Stimulated activated CD8-positive, alpha-beta memory T cell treated with anti-CD3 and anti-CD28 coated beads, Interleukin-12 subunit alpha, Interleukin-12 subunit beta, amount 100 ng/mL, for 4 hours (primary cell): Measurements from ENCODE around the gene AURKAIP1.
"Not testable (repeated sequence)": the region's sequence is repeated elsewhere in the genome, so short reads cannot be mapped to it uniquely, and the experiment has no call there.

Experiments
- DNase-seq: peaks from one replicate; pipeline ENCODE4 v3.0.0-alpha.2; 2020; ENCODE audit warnings: low read depth

Gene AURKAIP1

GRCh38 chr1:1385339-1385738 lies 10.3 kb upstream of the AURKAIP1 start:
- DNase-seq, result not testable (repeated sequence)

- DNase-seq, result no peak
Observed at GRCh38 chr1:1381294-1381693, 6.3 kb upstream of the AURKAIP1 start.

DNA sequence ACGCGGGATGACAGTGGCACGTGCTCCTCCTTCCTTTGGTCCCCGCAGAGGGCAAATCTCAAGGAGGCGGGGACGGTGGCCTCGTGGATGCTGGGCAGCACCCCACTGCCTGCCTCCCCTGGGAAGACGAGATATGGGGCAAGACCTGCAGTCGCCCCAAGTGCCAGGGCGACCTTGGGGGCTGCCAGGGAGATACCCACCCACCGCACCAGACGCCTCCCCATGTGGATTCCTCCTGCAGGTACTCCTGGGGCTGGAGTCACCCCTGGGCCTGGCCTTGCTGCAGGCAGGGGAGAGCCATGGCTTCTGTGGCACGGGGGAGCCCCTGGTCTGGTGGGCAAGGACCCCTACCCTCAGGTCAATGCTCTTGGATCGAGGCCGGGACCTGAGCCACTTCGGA lies 5.9 kb upstream of the AURKAIP1 start:
- DNase-seq, result no peak

- DNase-seq, result no peak
Observed at GRCh38 chr1:1377540-1378205, 2.7 kb upstream of the AURKAIP1 start.

DNA sequence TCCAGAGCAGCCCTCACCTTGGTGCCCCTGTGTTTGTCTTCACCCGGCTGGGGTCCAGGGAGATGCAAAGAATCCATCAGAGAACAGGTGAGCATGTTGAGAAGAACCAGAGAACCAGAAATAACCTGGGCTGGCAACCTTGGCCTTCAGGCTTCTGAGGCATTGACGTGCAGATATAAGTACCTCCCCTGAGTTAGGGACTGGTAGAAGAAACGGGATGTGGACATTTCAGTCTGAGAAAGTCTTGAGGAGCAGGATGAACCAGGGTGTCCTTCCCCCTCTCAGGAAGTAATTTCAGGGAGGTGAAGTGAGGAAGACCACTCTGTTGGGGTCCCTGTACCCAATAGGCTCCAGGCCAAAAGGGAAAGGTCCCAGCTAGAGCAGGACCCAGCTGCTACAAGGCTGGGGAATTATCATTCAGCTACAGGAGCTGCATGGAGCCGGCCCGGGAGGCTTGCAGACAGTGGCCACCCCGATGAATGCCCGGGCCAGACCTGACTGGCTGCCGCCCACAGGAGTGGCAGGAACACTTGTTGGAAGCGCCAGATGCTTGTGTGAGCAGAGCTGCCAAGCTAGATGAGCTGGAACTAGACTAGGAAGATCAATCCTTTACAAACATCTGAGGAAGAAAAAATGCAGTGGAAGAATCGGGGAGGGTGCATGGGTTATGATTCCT lies 1.7 kb upstream of the AURKAIP1 start:
- DNase-seq, result no peak

DNA sequence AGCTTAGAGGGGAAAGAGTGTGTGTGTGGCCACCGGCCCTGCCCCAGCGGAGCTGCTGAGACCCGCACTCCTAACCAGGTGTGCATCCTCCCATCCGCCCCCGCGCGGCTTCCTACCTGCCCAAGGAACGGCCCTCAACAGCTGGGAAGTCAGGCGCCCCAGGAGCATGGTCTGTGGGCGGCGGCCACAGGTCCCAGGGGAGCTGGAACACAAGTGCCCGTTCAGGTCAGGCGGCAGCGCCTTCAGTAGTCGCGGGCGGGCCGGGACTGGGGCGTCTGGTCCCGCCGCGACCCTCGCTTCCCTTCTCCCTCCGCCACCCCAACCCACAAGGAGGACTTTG lies 448 bp downstream of the AURKAIP1 start:
- DNase-seq, result no peak

DNA sequence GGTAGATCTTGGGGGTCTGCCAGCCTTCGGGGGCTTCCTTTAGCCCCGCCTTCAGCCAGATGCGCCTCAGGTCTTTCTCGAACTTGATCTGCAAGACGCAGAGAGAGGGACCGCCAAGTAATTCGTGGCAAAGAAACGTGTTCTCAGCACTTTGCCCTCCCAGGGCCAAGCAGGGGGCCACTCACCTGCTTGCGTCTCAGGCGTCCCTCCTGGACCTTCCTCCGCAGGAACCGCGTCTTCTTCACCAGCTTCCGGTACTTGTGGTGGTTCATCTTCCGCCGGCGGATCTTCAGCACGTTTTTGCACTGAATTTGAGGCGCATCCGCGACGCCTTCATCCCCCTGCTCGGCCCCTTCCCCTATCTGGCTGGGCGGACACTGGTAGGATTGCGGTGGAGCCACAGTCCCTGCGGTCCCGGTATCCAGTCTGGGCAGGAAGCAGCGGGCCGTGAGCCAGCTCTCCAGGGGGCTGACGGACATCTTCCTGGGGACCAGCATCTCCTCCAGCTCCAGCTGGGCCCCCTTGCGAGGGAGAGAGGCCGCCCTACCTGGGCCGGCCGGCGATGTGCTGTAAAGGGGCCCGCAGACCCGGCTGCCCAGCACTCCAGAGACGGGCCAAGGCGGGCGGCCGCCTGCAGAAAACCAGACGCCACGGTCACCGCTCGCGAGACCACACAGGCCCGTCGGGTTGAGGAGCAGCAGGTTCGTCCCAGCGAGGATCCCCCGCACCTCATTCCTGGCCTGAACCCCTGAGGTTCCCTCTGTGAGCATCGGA lies 1.0 kb downstream of the AURKAIP1 start:
- no peak for DNase-seq

DNA sequence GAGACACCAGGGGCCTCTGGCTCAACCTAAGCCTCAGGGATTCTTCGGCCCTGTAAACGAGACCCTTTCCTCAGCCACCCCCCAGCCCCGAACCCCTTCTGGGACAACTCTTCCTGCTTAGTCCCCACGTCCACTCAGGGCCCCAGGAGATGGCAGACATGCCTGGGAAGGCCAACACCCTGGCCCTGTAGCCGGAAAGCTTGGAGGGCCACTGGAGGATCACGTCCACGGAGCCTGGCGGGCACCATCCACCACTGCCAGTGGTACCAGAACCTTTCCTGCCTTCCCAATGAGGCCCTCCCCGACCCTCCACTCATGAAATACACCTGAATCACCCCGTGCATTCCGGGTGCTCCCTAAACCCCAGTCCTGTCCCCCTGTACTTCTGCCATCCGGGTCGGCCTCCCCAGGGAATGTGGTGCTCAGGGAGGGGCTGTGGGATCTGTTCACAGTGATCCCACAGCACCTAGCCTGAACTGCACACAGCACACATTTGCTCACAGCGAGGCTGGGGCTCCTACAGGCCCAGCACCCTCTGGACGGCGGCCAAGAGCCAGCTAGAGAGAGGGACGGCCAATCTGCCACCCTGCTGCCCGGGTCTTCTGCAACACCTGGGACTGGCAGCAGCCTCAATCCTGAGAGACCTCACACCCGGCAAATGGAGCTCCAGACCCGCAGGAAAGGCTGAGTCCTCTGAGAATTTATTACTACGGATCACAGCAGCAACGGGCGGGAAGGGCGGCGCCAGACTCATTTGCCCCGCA lies 1.8 kb downstream of the AURKAIP1 start:
- no peak for DNase-seq

GRCh38 chr1:1371746-1372711 lies 3.0 kb downstream of the AURKAIP1 start:
- DNase-seq, result peak; percentile 54

- no peak for DNase-seq
Observed at GRCh38 chr1:1371364-1371745, 3.7 kb downstream of the AURKAIP1 start.

DNA sequence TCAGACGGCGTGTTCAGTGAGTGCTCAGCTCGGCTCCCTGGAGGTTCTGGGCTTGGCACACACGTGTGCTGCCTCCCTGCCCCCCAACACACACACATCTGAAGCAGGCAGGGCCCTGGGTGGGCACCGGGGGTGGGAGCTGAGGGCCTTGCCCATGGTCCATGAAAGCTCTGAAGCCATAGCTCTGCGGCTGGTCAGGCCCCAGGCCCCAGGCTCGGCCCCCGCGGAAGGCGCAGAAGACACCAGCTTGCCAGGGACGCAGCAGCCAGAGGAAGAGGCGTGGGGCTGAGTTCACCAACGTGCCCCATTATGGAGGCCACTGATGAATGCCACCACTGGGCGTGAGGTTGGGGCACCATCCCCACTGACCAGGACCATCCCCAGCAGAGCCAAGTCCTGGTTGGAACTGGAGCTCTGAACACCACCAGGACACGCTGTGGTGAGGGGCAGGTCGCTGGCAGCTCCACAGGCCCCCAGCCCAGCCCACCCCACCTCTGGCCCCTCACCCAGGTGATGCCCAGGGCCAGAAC lies 4.2 kb downstream of the AURKAIP1 start:
- DNase-seq, result no peak

GRCh38 chr1:1370094-1370493 lies 4.9 kb downstream of the AURKAIP1 start:
- DNase-seq, result not testable (repeated sequence)

DNA sequence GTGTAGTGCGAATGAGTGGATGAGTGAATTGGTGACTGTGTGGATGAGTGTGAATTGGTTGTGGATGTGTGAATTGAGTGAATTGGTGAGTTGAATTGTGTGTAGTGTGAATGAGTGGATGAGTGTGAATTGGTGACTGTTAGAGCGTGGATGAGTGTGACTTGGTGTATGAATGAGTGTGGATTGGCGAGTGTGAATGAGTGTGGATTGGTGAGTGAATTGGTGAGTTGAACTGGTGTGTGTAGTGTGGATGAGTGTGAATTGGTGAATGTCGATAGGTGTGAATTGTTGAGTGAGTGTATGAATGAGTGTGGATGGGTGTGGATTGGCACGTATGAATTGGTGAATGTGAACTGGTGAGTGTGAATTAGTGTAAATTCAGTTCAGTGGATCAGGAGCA lies 7.7 kb downstream of the AURKAIP1 start:
- DNase-seq, result no peak

- DNase-seq, result no peak
Observed at GRCh38 chr1:1366699-1367066, 8.3 kb downstream of the AURKAIP1 start.

- DNase-seq, result no peak
Observed at GRCh38 chr1:1365875-1366698, 8.9 kb downstream of the AURKAIP1 start.

DNA sequence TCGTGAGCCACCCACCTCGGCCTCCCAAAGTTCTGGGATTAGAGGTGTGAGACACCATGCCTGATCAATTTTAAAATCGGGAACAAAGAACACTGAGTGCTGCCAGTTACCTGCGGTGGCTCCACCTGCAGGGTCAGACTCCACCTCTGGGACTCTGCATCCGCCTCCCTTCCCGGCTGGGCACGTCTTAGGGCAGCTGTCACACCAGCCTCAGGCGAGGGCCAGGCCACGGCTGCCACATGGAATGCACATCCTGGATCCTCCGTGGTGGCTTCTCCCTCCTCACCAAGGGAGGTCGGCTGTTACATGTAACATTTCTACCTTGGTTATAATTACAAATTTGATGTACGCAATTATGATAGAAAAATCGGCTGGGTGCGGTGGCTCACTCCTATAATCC lies 10.7 kb downstream of the AURKAIP1 start:
- DNase-seq, result no peak

GRCh38 chr1:1361982-1362423 lies 13.0 kb downstream of the AURKAIP1 start:
- DNase-seq, result no peak

GRCh38 chr1:1361233-1361981 lies 13.6 kb downstream of the AURKAIP1 start:
- no peak for DNase-seq

- no peak for DNase-seq
Observed at GRCh38 chr1:1360506-1361169, 14.4 kb downstream of the AURKAIP1 start.
